H4 (cell line): Measurements from ENCODE around the gene ZBTB24. TPM values are rescaled to one million over a fixed set of nuclear protein-coding genes. Genes with fewer than 3 reads are reported as not detected.
"Not testable (repeated sequence)": the region's sequence is repeated elsewhere in the genome, so short reads cannot be mapped to it uniquely, and the experiment has no call there.

Source experiments
- DNase-seq: peaks from one replicate; pipeline ENCODE4 v3.0.0-alpha.2; 2015; ENCODE audit warnings: low spot score
- total RNA-seq: library from RNA; depleted of rRNA; stranded (reverse); fragments of >200 nt; shearing (Covaris generic); gene quantifications from 2 replicates; pipeline ENCODE4 v1.2.3, GENCODE V29; 2014; rRNA removed

ZBTB24 gene
- 5.2 and 6.1 TPM in 2 replicates for total RNA-seq

GRCh38 chr6:109482905-109483734, at the start of gene ZBTB24:
Gene ZBTB24 (minus strand): TSS chr6:109483219. CDS start chr6:109482026, 1,193 bp downstream.
- DNase-seq: peak; percentile 62

GRCh38 chr6:109531446-109531845, 48.4 kb upstream of the ZBTB24 start:
- DNase-seq: no peak

- no peak for DNase-seq
Observed at GRCh38 chr6:109527989-109528388, 45.0 kb upstream of the ZBTB24 start.

GRCh38 chr6:109526905-109527628, 44.0 kb upstream of the ZBTB24 start:
- peak; percentile 47 for DNase-seq

GRCh38 chr6:109524129-109524528, 41.1 kb upstream of the ZBTB24 start:
- DNase-seq: no peak

- DNase-seq: no peak
Observed at GRCh38 chr6:109523478-109523877, 40.5 kb upstream of the ZBTB24 start.

- no peak for DNase-seq
Observed at GRCh38 chr6:109521080-109521479, 38.1 kb upstream of the ZBTB24 start.

- DNase-seq: not testable (repeated sequence)
Observed at GRCh38 chr6:109519647-109520046, 36.6 kb upstream of the ZBTB24 start.

- DNase-seq: no peak
Observed at GRCh38 chr6:109516929-109517328, 33.9 kb upstream of the ZBTB24 start.

- DNase-seq: no peak
Observed at GRCh38 chr6:109515781-109516409, 32.9 kb upstream of the ZBTB24 start.

- no peak for DNase-seq
Observed at GRCh38 chr6:109514946-109515345, 31.9 kb upstream of the ZBTB24 start.

GRCh38 chr6:109513571-109514071, 30.6 kb upstream of the ZBTB24 start:
- peak; percentile 26 for DNase-seq

- DNase-seq: no peak
Observed at GRCh38 chr6:109512271-109512817, 29.3 kb upstream of the ZBTB24 start.

- no peak for DNase-seq
Observed at GRCh38 chr6:109511832-109512231, 28.8 kb upstream of the ZBTB24 start.

GRCh38 chr6:109510358-109510757, 27.3 kb upstream of the ZBTB24 start:
- no peak for DNase-seq

- no peak for DNase-seq
Observed at GRCh38 chr6:109508166-109508860, 25.3 kb upstream of the ZBTB24 start.

GRCh38 chr6:109507490-109508072, 24.6 kb upstream of the ZBTB24 start:
- no peak for DNase-seq

GRCh38 chr6:109506841-109507240, 23.8 kb upstream of the ZBTB24 start:
- DNase-seq: no peak

GRCh38 chr6:109506314-109506713, 23.3 kb upstream of the ZBTB24 start:
- no peak for DNase-seq

GRCh38 chr6:109503327-109504224, 20.6 kb upstream of the ZBTB24 start:
- no peak for DNase-seq
